GM12864 (cell line): ENCODE results near the gene CETP.

ENCODE experiments used
- DNase-seq: peaks from one replicate; pipeline ENCODE4 v3.0.0-alpha.2; 2011; ENCODE audit warnings: low read depth
- H3K4me3 ChIP-seq: 2 replicates; pipeline ENCODE4 v1.5.1; 2011; ENCODE audit warnings: mild to moderate bottlenecking, low read depth, low read length, control low read depth
- TF ChIP-seq, protein P1 (sequence below): IDR thresholded peaks from 2 replicates; pipeline ENCODE4 v1.5.1; 2011; ENCODE audit warnings: low read depth, mild to moderate bottlenecking, moderate library complexity, low read length, control low read depth, inconsistent platforms; ENCODE audit errors: missing control alignments

The CETP gene

DNA sequence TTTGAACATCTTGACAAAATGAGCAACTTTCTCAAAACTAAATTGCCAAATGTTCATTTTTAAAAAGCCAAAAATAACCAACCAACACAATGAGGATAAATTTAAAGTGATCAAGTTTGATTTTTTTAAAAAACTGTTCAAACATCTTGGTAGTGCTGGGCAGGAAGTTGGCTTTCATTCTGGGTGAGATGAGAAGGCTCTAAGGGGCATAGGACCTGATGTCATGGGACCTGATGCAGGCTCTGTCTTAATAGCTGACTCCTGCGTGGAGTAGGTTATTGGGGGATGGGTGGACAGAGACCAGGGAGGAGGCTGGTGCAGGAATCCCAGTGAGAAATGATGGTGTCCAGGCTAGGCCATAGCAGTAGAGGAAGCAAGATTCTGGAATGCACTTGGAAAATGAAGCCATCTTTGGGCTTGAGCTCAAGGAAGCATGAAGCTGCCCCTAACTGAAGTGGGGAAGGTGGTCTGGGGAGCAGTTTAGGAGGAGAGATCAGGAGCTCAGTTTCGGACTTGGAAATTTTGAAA, 48.0 kb downstream of the CETP start:
- no peak for DNase-seq
- H3K4me3 ChIP-seq, result no peak overlapping the region
- TF ChIP-seq, protein P1, sequence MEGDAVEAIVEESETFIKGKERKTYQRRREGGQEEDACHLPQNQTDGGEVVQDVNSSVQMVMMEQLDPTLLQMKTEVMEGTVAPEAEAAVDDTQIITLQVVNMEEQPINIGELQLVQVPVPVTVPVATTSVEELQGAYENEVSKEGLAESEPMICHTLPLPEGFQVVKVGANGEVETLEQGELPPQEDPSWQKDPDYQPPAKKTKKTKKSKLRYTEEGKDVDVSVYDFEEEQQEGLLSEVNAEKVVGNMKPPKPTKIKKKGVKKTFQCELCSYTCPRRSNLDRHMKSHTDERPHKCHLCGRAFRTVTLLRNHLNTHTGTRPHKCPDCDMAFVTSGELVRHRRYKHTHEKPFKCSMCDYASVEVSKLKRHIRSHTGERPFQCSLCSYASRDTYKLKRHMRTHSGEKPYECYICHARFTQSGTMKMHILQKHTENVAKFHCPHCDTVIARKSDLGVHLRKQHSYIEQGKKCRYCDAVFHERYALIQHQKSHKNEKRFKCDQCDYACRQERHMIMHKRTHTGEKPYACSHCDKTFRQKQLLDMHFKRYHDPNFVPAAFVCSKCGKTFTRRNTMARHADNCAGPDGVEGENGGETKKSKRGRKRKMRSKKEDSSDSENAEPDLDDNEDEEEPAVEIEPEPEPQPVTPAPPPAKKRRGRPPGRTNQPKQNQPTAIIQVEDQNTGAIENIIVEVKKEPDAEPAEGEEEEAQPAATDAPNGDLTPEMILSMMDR, result no peak

DNA sequence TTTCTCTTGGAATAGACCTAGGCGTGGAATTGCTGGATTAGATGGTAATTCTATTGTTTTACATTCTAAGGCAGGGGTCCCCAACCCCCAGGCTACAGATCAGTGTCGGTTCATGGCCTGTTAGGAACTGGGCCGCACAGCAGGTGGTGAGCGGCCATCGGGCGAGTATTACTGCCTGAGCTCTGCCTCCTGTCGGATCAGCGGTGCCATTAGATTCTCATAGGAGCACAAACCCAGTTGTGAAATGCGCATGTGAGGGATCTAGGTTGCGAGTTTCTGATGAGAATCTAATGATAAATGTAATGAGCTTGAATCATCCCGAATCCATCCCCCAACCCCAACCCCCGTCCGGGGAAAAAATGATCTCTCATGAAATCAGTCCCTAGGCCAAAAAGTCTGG, 50.6 kb downstream of the CETP start:
- H3K4me3 ChIP-seq, result no peak overlapping the region
- TF ChIP-seq, protein P1, result no peak
- DNase-seq, result no peak

DNA sequence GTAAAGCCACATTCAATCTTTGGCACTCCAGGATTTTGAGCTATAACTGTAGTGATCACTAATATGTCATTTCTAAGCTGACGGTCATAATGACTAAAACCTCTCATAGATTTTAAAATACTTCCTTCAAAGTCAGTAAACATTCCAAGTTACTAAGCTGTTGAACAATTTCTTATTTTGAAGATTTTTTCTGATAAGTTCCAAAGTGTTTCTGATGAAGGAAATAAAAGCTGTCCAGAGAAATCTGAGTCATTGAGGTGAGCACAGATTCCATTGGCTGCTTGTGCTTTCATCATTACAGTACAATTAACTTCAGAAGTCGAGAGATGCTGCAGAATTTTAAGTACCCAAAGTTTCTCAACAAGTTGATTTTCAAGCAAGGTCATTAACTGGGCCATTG, 51.5 kb downstream of the CETP start:
- no peak overlapping the region for H3K4me3 ChIP-seq
- TF ChIP-seq, protein P1, result no peak
- DNase-seq, result no peak

DNA sequence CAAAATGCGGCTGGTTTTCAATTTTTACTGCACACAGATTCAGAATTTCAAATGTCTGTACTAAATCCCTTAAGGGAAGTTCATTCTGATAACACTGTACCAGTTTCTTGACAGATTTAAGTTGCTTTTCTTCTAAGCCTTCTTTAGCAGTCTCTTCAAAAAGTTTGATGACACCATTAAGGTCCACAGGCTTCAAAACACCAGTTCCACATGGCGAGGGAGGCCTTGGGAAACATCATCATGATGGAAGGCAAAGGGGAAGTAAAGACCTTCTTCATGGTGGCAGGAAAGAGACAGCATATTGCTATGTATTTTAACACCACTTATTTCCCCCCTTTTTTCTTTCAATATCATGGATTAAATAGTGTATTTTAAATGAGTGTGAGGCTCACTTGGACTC, 52.2 kb downstream of the CETP start:
- peak overlapping the region; percentile 11; the same call in 1 of the 2 replicates for H3K4me3 ChIP-seq
- TF ChIP-seq, protein P1, result no peak

DNA sequence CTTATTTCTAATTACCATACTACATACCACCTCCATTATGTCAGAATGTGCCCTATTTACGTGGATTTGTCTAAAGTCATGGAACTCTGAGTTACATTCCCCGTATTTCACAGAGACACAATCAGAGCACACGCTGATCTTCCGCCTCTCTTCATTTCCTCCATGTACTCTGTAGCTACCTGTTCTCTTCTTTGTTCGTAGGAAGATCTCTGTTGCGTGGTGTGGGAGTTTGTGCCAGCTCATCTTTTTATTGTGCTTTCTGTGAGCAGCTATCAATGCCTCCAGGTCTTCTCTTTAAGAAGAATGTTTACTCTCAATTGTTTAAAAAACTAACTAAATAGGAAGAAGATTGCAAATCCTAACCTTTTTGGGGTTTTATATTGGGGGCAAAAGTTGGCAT, 54.6 kb downstream of the CETP start:
- no peak overlapping the region for H3K4me3 ChIP-seq
- TF ChIP-seq, protein P1, result no peak
- no peak for DNase-seq

More for the DNA sequence above, 52.2 kb downstream of the CETP start:
- no peak for DNase-seq

DNA sequence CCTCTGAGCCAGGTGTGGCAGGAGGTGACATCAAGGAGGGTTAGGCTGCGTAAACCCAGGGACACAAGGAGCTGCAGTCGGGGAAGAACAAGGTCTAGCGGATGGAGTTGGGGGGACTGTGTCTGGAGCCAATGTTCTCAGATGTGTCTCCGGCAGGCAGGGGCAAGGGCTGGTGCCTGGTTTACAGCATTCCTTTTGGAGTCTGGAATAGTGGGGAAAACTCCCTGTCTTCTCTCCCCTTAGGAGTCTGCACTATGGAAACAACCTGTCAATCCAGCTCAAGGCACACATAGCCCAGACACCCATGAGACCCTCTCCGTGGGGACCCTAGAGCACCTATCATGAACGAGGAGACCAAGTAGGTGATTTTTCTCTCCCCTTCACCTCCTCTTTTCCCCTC, 55.1 kb downstream of the CETP start:
- TF ChIP-seq, protein P1, result no peak
- DNase-seq, result no peak
- no peak overlapping the region for H3K4me3 ChIP-seq

DNA sequence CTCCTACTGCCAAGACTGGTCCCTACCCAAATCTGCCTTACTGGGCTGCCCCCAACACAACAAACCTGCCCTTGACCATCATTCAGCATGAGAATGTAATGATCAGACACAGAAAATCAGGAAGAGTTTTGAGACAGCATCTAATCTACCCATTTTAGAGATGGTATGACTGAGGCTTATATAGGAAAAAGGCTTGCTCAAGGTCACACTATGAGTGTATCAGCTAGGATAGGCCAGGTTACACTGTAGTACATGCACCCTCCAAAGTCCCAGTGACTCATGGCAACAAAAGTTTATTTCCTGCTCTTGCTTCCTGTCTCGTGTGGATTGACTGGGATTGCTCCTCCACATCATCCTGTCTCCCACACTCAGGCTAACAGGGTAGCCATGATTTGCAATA, 55.5 kb downstream of the CETP start:
- H3K4me3 ChIP-seq, result no peak overlapping the region
- TF ChIP-seq, protein P1, result no peak
- no peak for DNase-seq
